ENCODE measurements around the gene DDX5. TPM values are rescaled to one million over a fixed set of nuclear protein-coding genes. Genes with fewer than 3 reads are reported as not detected.

Gene DDX5
- total and polyA plus RNA-seq, 2 of the 4 experiments (the other 2 are of a cell fraction), result 253 to 781 TPM

DNA sequence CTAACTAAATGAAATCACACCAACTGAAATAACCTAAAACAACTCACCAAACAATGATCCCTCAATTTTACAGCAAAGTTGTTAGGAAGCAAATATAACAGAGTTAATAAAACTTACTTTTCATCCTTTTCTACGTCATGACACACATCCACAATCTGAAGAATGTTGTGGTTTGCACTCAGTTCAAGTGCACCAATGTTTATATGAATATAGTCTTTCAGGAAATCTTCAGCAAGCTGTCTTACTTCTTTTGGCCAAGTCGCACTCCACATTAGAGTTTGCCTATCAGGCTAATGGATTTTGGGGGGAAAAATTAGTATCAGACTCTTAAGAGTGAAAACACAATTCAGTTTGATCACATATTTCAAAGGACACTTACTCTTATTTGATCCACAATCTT, 3.3 kb downstream of the DDX5 start:
- peak; percentile 68 for DNase-seq
- H3K9ac ChIP-seq (ENCODE audit: low read depth, low read length), result no peak overlapping the region
- no peak overlapping the region for H4K8ac ChIP-seq (ENCODE audit: low read depth in 2 of 2, low read length in 2 of 2)
- H3K14ac ChIP-seq (replicated peaks; ENCODE audit: low read depth, low read length), result no peak overlapping the region
- in situ Hi-C loops (cut with MboI; ENCODE audit: low sequenced_read_pairs), result no loop called here
- dilution Hi-C loops (cut with HindIII; ENCODE audit: low sequenced_read_pairs, unreplicated experiment), result no loop called here
- no peak overlapping the region for H3K18ac ChIP-seq (ENCODE audit: low read depth, low read length)
- intact Hi-C loops (cut with micrococcal nuclease), result no loop called here
- H3K56ac ChIP-seq (ENCODE audit: extremely low read depth, insufficient read depth, low read length), result no peak overlapping the region
- H4K5ac ChIP-seq (ENCODE audit: low read depth, low read length), result no peak overlapping the region
- H3K79me1 ChIP-seq (ENCODE audit: low read depth in 1 of 2, low read length in 2 of 2), result peaks cover 22 to 59% of the 10 kb centered on the region in 2 experiments
- no TSS peak for BruUV-seq (replicated peaks)
- TF ChIP-seq MAZ (IDR thresholded peaks at IDR 0.05; ENCODE audit: borderline replicate concordance, low read depth, low read length) (no peak), CEBPB (IDR thresholded peaks at IDR 0.05; ENCODE audit: low read depth, low read length) (no peak), BHLHE40 (IDR thresholded peaks at IDR 0.05; ENCODE audit: low read depth, low read length) (no peak), NFE2L2 (IDR thresholded peaks at IDR 0.05; ENCODE audit: low read depth, low read length) (no peak), POLR2A (IDR thresholded peaks at IDR 0.05; ENCODE audit: low read depth, low read length) (no peak), RAD21 (IDR thresholded peaks at IDR 0.05; ENCODE audit: low read length) (no peak), FOS (IDR thresholded peaks at IDR 0.05; ENCODE audit: low read depth, low read length) (no peak), MXI1 (IDR thresholded peaks at IDR 0.05; ENCODE audit: borderline replicate concordance, low read depth, low read length) (no peak)
- TF ChIP-seq, protein P1, sequence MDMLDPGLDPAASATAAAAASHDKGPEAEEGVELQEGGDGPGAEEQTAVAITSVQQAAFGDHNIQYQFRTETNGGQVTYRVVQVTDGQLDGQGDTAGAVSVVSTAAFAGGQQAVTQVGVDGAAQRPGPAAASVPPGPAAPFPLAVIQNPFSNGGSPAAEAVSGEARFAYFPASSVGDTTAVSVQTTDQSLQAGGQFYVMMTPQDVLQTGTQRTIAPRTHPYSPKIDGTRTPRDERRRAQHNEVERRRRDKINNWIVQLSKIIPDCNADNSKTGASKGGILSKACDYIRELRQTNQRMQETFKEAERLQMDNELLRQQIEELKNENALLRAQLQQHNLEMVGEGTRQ (IDR thresholded peaks at IDR 0.05; ENCODE audit: low read depth, low read length), result no peak
- H2BK120ac ChIP-seq (ENCODE audit: low read depth, low read length), result no peak overlapping the region
- H3K4me3 ChIP-seq (ENCODE audit: insufficient read depth, low read depth, low read length), result no peak overlapping the region
- H2BK15ac ChIP-seq (ENCODE audit: low read depth, low read length), result no peak overlapping the region
- peaks cover 89% of the 10 kb centered on the region for H4K20me1 ChIP-seq (ENCODE audit: insufficient read depth, low read length)
- no peaks in the 10 kb centered on the region for H3K27me3 ChIP-seq (ENCODE audit: control insufficient read depth, insufficient read depth, low read length)
- H2AK9ac ChIP-seq (replicated peaks; ENCODE audit: low read depth, low read length, poor library complexity), result no peak overlapping the region
- ATAC-seq (ENCODE audit: low read depth), result no peak
- H3K23ac ChIP-seq (ENCODE audit: low read depth, low read length), result no peak overlapping the region
- no peaks in the 10 kb centered on the region for H3K9me3 ChIP-seq (ENCODE audit: control insufficient read depth, insufficient read depth, low read length)
- no peak overlapping the region for H2AFZ ChIP-seq (replicated peaks; ENCODE audit: low read length, poor library complexity)
- POLR2A ChIA-PET (ENCODE audit: unreplicated experiment), result no interaction called here
- no peak overlapping the region for H3K4me2 ChIP-seq (ENCODE audit: low read depth, low read length)
- no peak overlapping the region for H3K4ac ChIP-seq (ENCODE audit: low read depth, low read length)
- peaks cover 50% of the 10 kb centered on the region for H3K36me3 ChIP-seq (ENCODE audit: control insufficient read depth, insufficient read depth, low read length)
- peaks cover 3% of the 10 kb centered on the region; the same call in 1 of the 2 replicates for H3K9me1 ChIP-seq (ENCODE audit: insufficient read depth, low read length)
- no peak overlapping the region for H4K91ac ChIP-seq (ENCODE audit: insufficient read depth, low read depth, low read length)
- no peak overlapping the region for H2BK20ac ChIP-seq (ENCODE audit: low read depth, low read length)
- WGBS, 2 experiments (ENCODE audit: extremely low coverage in 2 of 2, insufficient read length in 1 of 2), result no CpG with 5 or more reads among the region's 2 CpGs
- H2BK5ac ChIP-seq (ENCODE audit: low read depth, low read length, poor library complexity, severe bottlenecking), result peak overlapping the region; percentile 23
- no peak overlapping the region for H3K27ac ChIP-seq (ENCODE audit: insufficient read depth, low read length)
- no peak overlapping the region for H2AK5ac ChIP-seq (ENCODE audit: low read depth, low read length)
- H3K4me1 ChIP-seq (ENCODE audit: control insufficient read depth, insufficient read depth, low read length), result peaks cover 2% of the 10 kb centered on the region; the same call in 1 of the 2 replicates
- CTCF ChIA-PET, result interaction anchor here (1.5 kb wide), 1 partner anchor 11 kb away, joined by 4 read pairs; no protein-coding TSS in a partner anchor

Measured in IMR-90 (cell line).